Esophagus squamous epithelium (tissue), 4 donors: ENCODE measurements around the gene PTPN21.

Experiments used
- CTCF ChIP-seq, 6 experiments: fragments of 450-650 bp in 4 of 6; fragments of 200-600 bp in 2 of 6; sonication (generic) in 2 of 6; IDR thresholded peaks; one replicate each; pipeline ENCODE4 v1.5.1; 2016 to 2019; ENCODE audit warnings: antibody characterized with exemption in 6 of 6, mild to moderate bottlenecking in 4 of 6, moderate library complexity in 4 of 6
- POLR2A ChIP-seq, 4 donors: fragments of 450-650 bp; IDR thresholded peaks; one replicate each; pipeline ENCODE4 v1.6.1; 2017; ENCODE audit warnings: antibody characterized with exemption in 4 of 4, mild to moderate bottlenecking in 4 of 4, moderate library complexity in 3 of 4

GRCh38 chr14:88542857-88543795 lies 11.7 kb downstream of the PTPN21 start:
- TF ChIP-seq POLR2A (IDR thresholded peaks at IDR 0.05) (no peak), CTCF (IDR thresholded peaks at IDR 0.05) (no peak)
